H1 (cell line): ENCODE results near the gene SERPINB2.
A peak's percentile ranks its signal among the peaks of the same experiment; 100 is the strongest.

Source experiments
- CTCF ChIP-seq, 3 experiments: IDR thresholded peaks; 1 replicate in 2 of 3; 2 replicates in 1 of 3; pipeline versions ENCODE4 v1.5.1 to v1.6.1; 2011; ENCODE audit warnings: low read length in 3 of 3, mild to moderate bottlenecking in 3 of 3, inconsistent platforms in 2 of 3, low read depth in 1 of 3, moderate library complexity in 1 of 3; ENCODE audit not compliant: insufficient read depth in 1 of 3; ENCODE audit errors: control extremely low read depth in 1 of 3
- EZH2 ChIP-seq: fragments of 200-600 bp; sonication (generic); IDR thresholded peaks from 2 replicates; pipeline ENCODE4 v1.7.1; 2012; ENCODE audit warnings: low read depth, mild to moderate bottlenecking, moderate library complexity, low read length, inconsistent platforms; ENCODE audit not compliant: severe bottlenecking
- GABPA ChIP-seq: IDR thresholded peaks from 2 replicates; pipeline ENCODE4 v1.6.1; 2011; ENCODE audit warnings: mild to moderate bottlenecking, low read length, moderate library complexity, borderline replicate concordance; ENCODE audit not compliant: insufficient read depth
- GTF2F1 ChIP-seq: IDR thresholded peaks from 2 replicates; pipeline ENCODE4 v1.6.1; 2012; ENCODE audit warnings: low read depth, low read length, improper control_type of control experiment, borderline replicate concordance
- HDAC2 ChIP-seq, 2 experiments: fragments of 300-600 bp in 1 of 2; sonication (generic) in 1 of 2; IDR thresholded peaks; 2 replicates each; pipeline ENCODE4 v1.6.1; 2011 to 2012; ENCODE audit warnings: low read depth in 2 of 2, low read length in 2 of 2, mild to moderate bottlenecking in 2 of 2, moderate library complexity in 2 of 2, borderline replicate concordance in 1 of 2, inconsistent platforms in 1 of 2
- JUND ChIP-seq: IDR thresholded peaks from 2 replicates; pipeline ENCODE4 v1.6.1; 2011; ENCODE audit warnings: mild to moderate bottlenecking, improper control_type of control experiment, low read length
- RFX5 ChIP-seq: IDR thresholded peaks from 2 replicates; pipeline ENCODE4 v1.6.1; 2011; ENCODE audit warnings: low read depth, low read length, improper control_type of control experiment, borderline replicate concordance
- TCF12 ChIP-seq: IDR thresholded peaks from 2 replicates; pipeline ENCODE4 v1.6.1; 2011; ENCODE audit warnings: low read depth, mild to moderate bottlenecking, low read length
- TEAD4 ChIP-seq: IDR thresholded peaks from 2 replicates; pipeline ENCODE4 v1.6.1; 2012; ENCODE audit warnings: low read depth, low read length, inconsistent platforms, mixed read lengths

DNA sequence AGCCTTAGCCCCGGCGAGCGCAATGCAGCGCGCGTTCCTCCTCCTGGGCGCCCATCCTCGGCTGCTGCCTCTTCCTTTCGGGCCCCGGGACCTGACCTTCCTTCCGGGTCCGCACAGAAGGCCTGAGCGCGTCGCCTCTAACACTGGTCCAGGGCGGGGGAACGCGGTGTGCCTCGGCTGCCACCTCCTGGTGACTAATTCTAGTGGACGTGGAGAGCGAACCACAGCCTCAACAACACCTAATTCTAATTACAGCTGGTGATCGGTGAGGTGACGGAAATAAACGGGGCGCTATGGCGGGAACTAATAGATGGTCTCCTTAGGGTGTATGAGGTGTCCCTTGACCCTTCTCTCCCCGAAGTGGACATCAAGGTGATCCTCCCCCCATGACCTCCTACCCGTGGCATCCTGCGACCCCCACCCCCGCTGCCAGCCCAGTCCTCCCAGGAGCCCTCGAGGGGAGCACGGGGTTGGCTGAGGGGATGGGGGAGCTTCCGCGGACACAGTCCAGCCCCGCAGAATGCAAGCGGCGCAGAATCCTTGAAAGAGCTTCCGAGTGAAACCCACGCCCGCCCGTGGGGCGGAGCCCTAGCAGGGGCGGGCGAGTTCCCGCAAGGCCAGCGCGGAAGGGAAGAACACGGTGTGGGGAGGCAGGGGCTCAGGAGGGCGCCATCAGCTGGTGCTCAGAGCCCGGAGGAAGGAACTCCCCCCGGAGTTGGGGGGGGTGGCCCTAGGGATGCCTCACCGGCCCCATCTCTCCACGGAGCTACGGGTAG is 48.8 kb downstream of the SERPINB2 start:
- TF ChIP-seq TEAD4 (no peak), GABPA (no peak), GTF2F1 (no peak), TCF12 (no peak; the same call in 1 of the 2 replicates), HDAC2 (IDR thresholded peaks at IDR 0.05; ENCODE audit: borderline replicate concordance in 1 of 2, low read depth in 2 of 2, low read length in 2 of 2) (peak in 1 of 2 experiments; percentile 65; a peak in 1 of 4 replicates), CTCF (IDR thresholded peaks at IDR 0.05; ENCODE audit: control extremely low read depth in 1 of 3, insufficient read depth in 1 of 3, low read depth in 1 of 3, low read length in 3 of 3) (peak; percentile 77 to 82 (median 80)), EZH2 (no peak), RFX5 (no peak), JUND (no peak)
